GM12872 (cell line): ENCODE results near the gene RGS3.

Experiments
- TF ChIP-seq, protein P1 (sequence below): IDR thresholded peaks from 3 replicates; pipeline ENCODE4 v1.5.1; 2011; ENCODE audit warnings: low read depth, mild to moderate bottlenecking, low read length, moderate library complexity; ENCODE audit not compliant: insufficient read depth

Gene RGS3

DNA sequence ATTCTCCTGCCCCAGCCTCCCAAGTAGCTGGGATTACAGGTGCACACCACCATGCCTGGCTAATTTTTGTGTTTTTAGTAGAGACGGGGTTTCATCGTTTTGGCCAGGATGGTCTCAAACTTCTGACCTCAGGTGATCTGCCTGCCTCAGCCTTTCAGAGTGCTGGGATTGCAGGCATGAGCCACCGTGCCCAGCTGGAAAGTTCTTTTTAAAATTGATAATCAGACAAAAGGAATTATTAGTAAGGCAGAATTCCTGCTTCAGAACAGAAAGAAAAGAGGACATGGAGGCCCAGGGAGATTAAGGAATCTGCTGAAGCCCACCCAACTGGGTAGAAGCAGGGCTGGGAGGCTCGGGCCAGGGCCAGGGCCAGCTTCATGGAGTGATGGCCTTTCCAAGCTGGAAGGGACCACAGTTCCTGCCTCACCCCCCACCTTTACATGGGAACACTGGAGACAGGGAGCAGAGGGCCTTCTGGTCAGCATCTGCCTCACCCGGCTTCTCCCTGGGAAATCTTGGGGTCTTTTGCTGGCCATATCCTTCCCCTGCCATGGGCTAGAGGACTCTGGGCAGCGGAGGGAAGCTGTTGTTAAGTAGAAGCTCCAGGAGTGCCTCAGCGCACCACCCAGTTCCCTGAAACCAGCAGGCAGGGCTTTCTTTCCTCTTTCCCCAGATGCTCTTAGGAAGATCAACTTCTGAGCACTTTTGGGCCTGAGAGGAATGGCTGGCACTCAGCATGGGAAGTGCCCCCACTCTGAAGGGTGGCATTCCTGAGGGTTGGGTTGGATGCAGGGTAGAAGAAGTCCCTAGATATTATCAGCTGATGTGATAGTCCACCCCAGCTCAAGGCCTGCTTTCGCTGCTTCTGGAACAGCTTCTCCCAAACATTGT lies 70.1 kb downstream of the RGS3 start:
- TF ChIP-seq, protein P1, sequence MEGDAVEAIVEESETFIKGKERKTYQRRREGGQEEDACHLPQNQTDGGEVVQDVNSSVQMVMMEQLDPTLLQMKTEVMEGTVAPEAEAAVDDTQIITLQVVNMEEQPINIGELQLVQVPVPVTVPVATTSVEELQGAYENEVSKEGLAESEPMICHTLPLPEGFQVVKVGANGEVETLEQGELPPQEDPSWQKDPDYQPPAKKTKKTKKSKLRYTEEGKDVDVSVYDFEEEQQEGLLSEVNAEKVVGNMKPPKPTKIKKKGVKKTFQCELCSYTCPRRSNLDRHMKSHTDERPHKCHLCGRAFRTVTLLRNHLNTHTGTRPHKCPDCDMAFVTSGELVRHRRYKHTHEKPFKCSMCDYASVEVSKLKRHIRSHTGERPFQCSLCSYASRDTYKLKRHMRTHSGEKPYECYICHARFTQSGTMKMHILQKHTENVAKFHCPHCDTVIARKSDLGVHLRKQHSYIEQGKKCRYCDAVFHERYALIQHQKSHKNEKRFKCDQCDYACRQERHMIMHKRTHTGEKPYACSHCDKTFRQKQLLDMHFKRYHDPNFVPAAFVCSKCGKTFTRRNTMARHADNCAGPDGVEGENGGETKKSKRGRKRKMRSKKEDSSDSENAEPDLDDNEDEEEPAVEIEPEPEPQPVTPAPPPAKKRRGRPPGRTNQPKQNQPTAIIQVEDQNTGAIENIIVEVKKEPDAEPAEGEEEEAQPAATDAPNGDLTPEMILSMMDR = no peak

DNA sequence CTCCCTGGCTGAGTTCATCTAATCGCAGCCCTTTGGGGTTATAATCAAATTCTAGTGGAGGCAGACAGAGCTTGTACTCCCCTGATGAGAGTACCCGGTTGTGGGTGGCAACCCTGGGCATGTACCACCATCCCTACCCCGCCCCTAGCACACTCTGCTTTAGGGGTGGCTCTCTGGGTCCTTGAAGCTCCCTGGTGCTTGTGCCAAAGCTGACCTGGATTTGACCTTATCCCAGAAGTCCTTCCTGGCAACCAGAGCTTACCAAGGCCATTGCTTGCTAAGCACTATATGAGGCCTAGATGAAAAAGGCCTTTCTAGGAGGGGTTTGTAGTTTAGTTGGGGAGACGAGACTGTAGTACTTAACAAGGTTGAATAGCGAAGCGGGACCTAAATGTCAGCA lies 72.2 kb downstream of the RGS3 start:
- TF ChIP-seq, protein P1 = no peak

DNA sequence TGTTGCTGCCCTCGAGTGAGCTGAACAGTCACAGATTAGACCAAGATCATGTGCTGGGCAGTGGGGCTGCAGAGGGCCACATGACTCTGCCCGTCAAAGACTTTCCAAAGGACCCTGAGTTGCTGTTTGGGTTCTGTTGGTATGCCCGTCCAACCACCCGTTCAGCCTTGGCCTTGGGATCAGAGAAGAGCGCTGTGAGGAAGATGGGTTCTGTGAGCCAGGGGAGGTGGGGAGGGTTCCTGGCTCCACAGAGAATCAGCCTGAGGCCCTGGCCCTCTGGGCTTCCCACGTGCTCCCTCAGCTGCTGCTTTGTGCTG lies 72.6 kb downstream of the RGS3 start:
- TF ChIP-seq, protein P1 = no peak

DNA sequence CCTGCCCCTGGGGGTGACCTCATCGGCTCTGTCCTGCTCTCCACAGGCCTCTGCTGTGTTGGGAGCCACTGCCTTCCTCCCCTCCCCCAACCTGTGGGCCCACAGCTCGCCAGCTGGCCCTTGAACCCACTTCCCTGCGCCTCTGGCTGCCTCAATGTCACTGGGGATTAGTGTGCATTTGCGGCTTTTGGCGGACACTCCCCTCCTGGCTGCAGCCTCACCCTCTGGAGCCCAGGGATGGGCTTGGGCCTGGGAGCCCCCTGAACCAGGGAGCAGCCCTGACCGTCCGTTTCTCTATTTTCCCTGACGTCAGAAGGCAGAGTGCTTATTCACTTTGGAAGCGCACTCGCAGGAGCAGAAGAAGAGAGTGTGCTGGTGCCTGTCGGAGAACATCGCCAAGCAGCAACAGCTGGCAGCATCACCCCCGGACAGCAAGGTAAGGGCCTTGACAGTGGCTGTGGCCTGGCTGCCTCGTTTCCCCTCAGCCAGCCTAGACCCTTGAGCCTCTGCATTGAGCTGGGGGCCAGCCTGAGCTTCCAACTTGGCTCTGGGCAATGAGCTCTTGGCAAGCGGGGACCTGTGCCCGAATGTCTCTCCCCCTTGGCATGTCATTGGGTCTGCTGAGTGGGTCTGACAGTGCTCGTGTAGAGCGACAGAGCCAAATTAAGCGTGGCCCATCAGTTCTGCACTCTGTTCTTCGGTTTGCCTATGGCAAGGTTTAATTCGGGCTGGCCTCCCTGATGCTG lies 73.1 kb downstream of the RGS3 start:
- TF ChIP-seq, protein P1 = no peak

DNA sequence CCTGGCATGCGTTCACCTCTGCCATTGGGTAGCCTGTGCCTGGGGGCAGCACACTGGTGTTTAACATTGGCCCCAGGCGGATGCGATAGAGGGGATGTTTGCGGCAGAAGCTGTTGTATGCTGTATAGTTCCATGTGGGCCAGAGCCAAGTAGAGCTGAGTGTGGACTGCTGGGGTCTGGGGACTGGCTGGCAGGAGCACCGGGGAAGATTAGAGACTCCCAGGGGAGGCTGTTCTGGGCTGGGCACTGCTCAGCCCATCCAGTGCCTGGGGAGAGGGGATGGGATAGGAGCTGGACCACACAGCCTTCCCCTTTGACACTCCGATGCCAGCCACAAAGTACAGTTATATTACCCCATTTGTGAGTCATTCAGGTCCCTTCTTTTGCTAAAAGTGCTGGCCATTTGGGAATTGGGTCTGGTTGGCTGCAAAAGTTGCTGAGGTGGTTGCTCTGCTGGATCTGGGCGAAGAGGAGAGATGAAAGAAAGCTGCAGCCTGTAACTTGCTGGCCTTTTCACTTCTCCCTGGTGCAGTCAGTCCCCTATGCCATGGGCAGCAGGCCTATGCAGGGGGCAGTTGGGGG lies 73.8 kb downstream of the RGS3 start:
- TF ChIP-seq, protein P1 = no peak

DNA sequence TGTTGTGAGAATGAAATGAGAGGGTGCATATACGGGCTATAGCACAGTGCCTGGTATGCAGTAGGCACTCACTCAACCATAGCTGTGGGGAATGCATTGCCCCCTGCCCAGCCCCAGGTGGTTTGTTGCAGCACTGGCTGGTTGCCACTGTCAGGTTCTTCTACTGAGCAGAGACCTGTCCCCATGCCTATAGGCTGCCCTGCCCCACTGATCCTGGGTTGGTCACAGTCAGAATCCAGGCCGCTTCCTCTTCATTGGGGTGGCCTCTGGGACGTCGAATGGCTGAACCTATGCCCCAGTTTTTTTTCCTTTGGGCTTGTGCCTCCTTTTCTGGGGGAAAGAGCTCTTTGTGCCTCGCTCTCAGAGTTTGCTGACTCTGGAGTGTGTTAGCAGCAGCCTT lies 74.6 kb downstream of the RGS3 start:
- TF ChIP-seq, protein P1 = no peak

DNA sequence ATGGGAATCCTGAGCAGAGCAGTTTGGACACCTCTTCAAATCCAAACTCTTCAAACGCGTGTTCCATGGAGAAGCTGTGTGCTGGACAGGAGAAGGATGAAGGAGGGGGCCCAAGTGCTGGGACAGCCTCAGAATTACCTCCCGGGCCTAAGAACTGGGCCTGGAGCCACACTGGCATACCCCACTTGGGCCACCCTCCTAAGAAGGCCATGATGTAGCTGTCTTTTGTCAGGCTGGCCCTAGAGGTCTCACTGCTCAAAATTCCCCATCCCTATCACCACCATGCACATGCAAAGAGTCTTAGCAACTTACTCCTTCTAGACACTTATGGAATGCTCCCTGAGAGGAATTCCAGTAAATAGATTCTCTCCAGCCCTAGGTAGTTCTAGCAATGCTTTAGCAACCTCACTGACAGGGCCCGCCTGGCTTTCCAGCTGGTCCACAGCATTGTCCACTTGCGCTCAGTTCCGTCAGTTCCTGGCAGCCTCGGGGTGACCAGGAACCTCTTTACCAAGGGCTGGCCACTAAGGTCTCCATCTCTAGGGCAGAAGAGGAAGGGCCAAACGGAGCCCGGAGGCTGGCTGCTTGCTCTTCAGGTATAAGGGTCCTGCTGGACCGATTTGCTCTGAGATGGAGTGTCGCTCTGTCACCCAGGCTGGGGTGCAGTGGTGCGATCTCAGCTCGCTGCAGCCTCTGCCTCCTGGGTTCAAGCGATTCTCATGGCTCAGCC lies 75.3 kb downstream of the RGS3 start:
- TF ChIP-seq, protein P1 = no peak
